Measurements from ENCODE around the gene CALN1. TPM values are rescaled to one million over a fixed set of nuclear protein-coding genes. Genes with fewer than 3 reads are reported as not detected.
A peak's percentile ranks its signal among the peaks of the same experiment; 100 is the strongest.

Gene CALN1
- polyA plus RNA-seq, 10 donors = 1.2 to 3.8 (median 1.7) TPM

DNA sequence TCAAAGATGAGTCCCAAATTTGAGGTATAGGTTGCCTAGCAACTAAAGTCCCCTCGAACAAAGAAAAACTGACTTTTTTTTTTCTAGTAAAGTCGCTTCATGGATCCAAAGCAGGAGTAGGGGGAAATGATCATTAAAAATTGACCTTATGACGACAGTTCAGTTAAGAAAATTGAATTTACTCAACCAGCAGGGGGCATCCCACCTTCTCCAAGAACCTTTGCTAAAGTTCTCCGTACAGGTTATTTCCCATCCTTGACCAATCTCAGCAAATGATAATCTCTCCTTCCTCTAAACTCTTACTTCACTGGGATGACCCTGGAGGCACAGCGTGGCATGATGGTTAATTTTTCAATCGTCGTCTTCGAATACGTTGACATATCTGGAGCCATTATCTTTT lies 228.3 kb downstream of the CALN1 start:
- peak in 1 of 3 donors; percentile 1 for DNase-seq

GRCh38 chr7:72182036-72182435 lies 230.1 kb downstream of the CALN1 start:
- DNase-seq = no peak

- DNase-seq = no peak
Observed at GRCh38 chr7:72176875-72177274, 235.3 kb downstream of the CALN1 start.

DNA sequence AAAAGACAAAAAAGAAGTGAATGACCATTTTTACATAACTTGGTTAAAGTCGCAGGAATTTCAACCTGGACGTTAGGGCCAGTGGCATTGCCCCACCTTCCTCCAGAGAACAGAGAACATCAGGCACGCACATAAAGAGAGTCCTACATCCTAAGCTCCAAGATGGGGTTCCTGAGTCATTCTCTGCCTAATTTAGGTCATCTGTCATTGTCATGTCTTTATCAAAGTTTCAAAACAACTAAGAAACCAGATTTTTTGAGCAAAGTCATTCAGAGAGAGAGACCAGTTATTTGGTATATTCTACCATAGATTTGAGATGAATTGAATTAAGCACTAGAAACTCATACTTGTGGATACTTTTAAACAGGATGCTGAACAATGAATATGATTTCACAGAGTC lies 241.7 kb downstream of the CALN1 start:
- no peak for DNase-seq

DNA sequence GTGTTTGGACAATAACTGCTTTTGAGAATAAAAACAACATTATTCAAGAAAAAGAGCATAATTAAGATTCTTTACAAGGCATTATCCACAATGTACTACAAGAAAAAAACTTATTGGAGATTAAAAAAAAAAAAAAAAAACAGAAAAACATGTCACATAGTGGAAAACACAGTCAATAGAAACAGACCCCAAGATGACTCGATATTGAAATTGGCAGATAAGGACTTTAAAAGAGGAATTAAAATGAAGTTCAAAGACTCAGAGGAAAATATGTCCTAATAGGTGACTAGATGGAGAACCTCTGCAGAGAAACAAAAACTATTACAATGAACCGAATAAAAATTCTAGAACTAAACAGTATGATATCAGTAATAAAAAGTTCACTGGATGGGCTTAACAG lies 248.9 kb downstream of the CALN1 start:
- DNase-seq = no peak

GRCh38 chr7:72161534-72161933 lies 250.6 kb downstream of the CALN1 start:
- DNase-seq = no peak

- DNase-seq = no peak
Observed at GRCh38 chr7:72159911-72160310, 252.2 kb downstream of the CALN1 start.

DNA sequence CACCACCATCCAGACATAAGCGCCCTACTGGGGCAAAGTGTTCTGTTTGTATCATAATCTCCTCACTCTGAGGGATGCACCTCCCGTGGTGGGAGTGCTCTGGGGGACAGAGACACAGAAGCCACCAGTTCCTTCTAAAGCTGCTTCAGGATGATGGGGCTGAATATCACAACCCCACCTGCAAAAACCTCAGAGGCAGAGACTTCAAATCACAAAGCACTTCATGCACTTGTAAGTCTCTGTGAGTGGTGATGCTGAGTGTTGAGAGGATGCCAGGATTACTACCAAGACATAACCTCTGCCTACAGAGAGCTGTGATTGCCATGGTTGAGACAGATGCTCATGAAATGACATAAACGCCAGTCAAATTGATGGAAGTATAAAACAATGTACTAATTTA lies 255.5 kb downstream of the CALN1 start:
- no peak for DNase-seq

DNA sequence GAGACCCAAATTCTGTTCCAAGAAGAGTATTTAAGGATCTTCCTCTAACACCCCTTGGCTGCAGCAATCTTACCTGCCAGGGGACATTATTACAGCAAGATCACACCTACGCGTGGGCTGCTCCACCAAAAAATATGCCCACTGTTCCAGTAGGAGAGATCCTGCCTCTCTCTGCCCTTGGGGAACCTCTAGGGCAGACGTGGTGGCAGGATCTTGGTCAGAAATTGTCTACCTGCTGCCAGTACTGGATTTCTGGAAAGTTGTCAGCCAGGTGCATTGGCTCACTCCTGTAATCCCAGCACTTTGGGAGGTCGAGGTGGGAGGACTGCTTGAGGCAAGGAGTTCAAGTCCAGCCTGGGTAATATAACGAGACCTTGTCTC lies 259.0 kb downstream of the CALN1 start:
- DNase-seq = no peak

DNA sequence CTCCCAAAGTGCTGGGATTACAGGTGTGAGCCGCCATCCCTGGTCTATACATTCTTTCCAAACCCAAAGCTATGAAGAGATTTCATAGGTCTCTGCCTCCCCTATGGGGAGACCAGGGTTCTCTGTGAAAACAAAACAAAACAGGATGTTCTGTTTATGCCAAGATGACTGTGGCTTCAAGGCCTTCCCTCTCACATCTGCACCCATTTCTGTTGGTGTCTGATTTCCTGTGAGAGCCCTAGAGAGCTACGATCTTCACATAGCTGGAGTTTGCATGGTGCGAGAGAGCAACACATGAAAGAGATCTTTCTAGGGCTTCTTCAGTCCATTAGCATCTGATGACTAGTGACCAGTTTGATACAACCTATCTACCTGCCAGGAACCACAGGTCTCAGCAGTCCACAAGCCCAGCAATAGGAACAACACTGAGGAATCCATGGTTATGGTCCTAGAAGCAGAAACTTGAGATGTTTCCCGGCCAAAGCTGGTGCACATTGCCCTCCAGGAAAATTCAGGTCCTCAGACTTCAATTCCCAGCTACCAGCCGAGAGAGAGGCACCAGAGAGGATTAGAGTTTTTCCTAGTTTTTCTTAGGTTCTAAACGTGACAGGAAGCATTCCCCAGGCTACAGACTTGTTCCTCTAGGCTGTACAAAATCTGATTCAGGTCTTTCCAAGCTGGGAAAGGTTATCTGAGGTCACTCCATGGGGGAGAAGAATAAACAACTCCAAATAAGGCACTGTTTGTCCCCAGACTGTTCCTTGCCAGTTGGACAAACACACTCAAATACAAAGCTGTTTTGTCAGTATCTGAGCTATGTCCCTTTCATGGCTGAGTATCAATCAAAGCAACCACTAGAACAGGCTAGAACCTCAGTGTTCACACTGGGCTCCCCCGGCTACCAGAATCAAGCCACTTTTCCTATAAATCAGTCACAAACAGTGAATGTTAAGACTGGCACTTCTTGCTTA lies 259.7 kb downstream of the CALN1 start:
- DNase-seq = no peak

- DNase-seq = no peak
Observed at GRCh38 chr7:72140566-72140965, 271.6 kb downstream of the CALN1 start.

DNA sequence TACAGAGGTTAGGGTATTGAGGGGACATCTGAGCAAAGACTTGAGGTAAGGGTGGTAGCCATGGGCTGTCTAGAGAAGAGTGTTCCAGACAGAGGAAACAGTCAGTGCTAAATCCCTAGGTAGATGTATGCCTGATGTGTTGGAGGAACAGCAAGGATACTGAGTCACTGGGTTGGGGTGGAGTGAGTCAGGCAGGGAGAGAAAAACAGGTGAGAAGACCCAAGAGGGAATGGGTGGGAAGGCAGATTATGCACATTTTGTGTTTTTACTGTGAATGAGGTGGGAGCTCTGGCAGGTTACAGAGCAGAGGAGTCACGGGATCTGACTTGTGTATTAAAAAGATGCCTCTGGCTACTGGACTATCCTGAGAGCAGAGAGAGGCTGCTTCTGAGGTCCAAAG lies 285.0 kb downstream of the CALN1 start:
- DNase-seq = no peak

GRCh38 chr7:72123913-72124312 lies 288.2 kb downstream of the CALN1 start:
- no peak for DNase-seq

DNA sequence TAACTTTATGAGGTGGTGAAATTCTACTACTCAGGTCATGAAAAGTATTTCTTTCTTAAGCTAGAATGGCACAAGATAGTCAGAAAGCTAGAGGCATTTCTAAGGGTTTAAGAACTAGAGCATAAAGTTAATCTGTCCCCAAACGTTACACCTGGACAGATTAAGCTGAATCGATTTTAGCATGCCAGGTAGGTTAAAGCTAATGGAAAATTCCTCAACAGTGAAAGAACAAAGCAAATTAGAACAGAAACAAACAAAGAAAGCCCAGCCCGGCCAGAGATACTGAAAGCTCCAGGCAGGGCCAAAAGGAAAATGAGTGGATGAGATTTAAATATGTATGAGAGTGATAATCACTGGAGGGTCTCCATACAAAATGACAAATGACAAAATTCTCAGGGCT lies 293.8 kb downstream of the CALN1 start:
- DNase-seq = no peak

- DNase-seq = no peak
Observed at GRCh38 chr7:72114129-72114528, 298.0 kb downstream of the CALN1 start.

GRCh38 chr7:72112992-72113391 lies 299.1 kb downstream of the CALN1 start:
- no peak for DNase-seq

GRCh38 chr7:72112530-72112929 lies 299.6 kb downstream of the CALN1 start:
- DNase-seq = no peak

- no peak for DNase-seq
Observed at GRCh38 chr7:72111086-72111485, 301.1 kb downstream of the CALN1 start.

- no peak for DNase-seq
Observed at GRCh38 chr7:72109566-72109965, 302.6 kb downstream of the CALN1 start.

DNA sequence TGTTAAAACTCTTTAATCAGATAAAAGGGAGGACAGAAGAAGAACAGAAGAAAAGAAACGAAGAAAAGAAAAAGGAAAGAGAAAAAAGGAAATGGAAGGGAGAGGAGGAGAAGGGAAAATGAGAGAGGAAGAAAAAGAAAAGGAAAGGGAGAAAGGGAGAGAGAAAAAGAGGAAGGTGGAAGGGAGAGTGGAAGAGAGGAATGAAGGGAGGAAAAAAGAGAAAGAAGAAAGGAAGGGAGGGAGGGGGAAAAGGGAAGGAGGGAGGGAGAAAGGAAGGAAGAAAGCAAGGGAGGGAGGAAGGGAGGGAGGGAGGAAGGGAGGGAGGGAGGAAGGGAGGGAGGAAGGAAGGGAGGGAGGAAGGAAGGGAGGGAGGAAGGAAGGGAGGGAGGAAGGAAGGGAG lies 305.7 kb downstream of the CALN1 start:
- no peak for DNase-seq

DNA sequence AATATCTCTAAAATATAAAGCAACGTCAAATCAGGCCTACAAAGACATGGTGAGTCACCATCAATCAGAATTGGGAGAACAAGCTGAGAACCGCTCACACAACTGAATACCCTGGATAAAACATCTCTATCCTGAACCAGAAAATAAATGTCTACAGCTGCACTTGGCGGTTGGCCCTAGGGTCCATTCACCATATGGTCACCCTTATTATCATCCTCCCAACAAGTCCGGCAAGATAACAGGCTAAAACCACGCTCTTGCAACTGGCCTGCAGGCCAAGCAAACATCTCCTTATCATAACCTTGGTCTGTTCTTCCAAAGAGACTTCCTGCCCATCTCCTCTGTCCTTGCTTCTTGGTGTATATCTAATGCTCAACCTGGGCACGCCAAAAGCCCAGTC lies 310.7 kb downstream of the CALN1 start:
- no peak for DNase-seq

DNA sequence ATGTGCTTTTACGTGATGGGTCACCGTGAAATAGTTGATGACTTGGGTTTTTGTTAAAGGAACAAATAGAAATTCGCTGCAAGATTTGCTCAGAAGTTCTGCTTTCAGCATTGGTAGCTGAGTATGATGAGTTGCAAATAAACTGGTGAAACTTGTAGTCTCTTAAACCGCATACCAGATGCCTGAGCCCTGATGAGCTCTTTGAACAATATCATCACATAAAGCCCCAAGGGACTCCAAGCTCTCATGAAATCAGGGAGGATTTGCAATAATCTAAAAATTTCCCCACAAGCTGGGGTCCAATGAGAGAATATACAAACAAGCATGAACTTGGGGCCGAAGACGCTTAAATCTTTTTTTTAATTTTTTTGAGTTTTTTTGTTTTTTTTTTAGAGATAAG lies 312.4 kb downstream of the CALN1 start:
- peak in 1 of 3 donors; percentile 92 for DNase-seq

DNA sequence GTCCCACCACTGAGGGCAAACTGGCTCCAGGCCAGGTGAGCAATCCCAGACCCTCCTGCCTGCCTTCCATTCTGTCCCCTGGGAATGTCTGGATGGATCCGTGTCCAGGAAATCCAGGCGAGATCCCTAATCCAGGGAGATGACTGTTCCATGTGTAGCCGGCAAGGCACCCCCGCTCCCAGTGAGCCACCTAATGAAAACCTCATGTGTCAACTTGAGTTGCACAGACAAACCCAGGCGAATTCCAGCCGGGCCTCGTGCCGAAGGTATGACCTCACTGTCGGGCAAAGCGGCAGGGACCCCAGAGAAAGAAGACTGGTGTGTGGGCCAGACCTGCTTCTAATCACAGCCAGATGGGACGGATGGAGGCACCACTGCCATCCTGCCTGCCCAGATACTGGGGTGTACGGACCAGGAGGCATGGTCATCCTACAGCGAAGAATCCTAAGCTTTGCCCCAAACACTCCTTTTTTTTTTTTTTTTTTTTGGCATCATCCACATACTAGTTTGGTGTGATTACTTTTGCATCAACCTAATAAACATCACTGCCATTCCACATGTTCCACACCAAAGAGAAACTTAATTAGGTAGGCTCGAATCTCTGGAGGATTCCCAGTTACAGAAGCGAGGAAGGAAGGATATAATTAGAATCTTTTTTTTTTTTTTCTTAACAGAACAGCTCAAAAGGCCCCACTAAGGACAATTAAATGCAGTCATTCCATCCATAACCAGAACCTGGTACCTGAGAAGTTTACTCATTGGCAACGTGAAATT lies 313.1 kb downstream of the CALN1 start:
- peak; percentile 40 to 98 (median 59) for DNase-seq
